RWPE1 (cell line): ENCODE results near the gene PTPRN2.

Source experiments
- CTCF ChIA-PET: fragments of 350-600 bp; sonication (Branson Sonifier 250); formaldehyde crosslinking; extraction: SDS; loops from one replicate; lab custom pipeline; 2021; lab: Yijun Ruan, JAX
- POLR2A ChIA-PET: fragments of 400-600 bp; formaldehyde crosslinking; extraction: SDS; loops from one replicate; lab custom pipeline; 2020; ENCODE audit warnings: antibody characterized with exemption; ENCODE audit not compliant: low non-redundant PET; lab: Yijun Ruan, JAX
- DNase-seq: peaks from one replicate; pipeline ENCODE4 v3.0.0; 2012; ENCODE audit warnings: low spot score
- H3K27ac ChIP-seq: fragments of 450-650 bp; 2 replicates; pipeline ENCODE4 v1.5.1; 2017
- CTCF ChIP-seq: fragments of 450-650 bp; conservative IDR thresholded peaks from 2 replicates; pipeline ENCODE4 v1.5.1; 2017; ENCODE audit warnings: low read depth, mild to moderate bottlenecking

Gene PTPRN2

GRCh38 chr7:157568770-157569584 is 1018.6 kb downstream of the PTPRN2 start:
- H3K27ac ChIP-seq, result no peak overlapping the region
- POLR2A ChIA-PET, result no interaction called here
- DNase-seq, result no peak
- CTCF ChIA-PET, result no interaction called here
- TF ChIP-seq CTCF, result no peak

GRCh38 chr7:157568106-157568769 is 1019.4 kb downstream of the PTPRN2 start:
- no peak for DNase-seq
- POLR2A ChIA-PET, result no interaction called here
- no peak for TF ChIP-seq CTCF
- no peak overlapping the region for H3K27ac ChIP-seq
- CTCF ChIA-PET, result no interaction called here

DNA sequence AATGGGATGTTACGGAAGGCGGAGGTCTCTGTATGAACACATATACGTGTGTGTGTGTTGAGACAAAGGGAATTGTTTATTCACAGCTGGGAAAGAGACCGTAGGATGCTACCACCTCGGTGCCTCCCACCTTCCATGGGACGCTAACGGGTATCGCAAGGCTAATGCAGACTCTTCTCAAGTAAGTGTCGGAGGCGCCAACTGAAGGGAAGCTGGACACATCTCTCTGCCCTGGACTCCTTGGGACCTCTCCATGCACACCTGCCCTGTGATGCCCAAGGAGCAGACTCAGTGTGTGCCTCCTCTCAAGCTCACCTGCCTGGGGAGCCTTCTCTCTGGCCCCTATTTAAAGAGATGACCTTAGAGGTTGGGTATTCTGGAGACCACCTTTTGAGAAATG is 1020.0 kb downstream of the PTPRN2 start:
- POLR2A ChIA-PET, result no interaction called here
- H3K27ac ChIP-seq, result no peak overlapping the region
- CTCF ChIA-PET, result no interaction called here
- no peak for DNase-seq
- TF ChIP-seq CTCF, result no peak

DNA sequence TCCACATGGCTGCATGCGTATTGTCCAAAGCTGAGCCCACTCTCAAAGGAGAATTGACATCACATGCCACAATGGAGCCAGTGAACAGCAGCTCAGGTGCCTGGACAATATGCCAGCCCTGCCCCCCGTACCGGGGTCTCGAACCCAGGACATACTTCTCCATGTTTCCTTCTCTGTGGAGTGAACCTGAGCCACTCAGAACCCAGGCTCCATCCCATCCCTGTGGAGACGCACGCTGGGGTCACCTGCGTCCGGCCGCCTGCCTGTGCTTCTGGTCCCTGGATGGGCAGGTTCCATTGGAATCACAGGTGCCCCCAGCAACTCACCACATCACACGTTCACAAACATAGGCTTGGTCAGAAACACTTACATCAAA is 1021.0 kb downstream of the PTPRN2 start:
- no peak overlapping the region for H3K27ac ChIP-seq
- no peak for TF ChIP-seq CTCF
- DNase-seq, result no peak
- ChIA-PET CTCF (no interaction called here), POLR2A (no interaction called here)

DNA sequence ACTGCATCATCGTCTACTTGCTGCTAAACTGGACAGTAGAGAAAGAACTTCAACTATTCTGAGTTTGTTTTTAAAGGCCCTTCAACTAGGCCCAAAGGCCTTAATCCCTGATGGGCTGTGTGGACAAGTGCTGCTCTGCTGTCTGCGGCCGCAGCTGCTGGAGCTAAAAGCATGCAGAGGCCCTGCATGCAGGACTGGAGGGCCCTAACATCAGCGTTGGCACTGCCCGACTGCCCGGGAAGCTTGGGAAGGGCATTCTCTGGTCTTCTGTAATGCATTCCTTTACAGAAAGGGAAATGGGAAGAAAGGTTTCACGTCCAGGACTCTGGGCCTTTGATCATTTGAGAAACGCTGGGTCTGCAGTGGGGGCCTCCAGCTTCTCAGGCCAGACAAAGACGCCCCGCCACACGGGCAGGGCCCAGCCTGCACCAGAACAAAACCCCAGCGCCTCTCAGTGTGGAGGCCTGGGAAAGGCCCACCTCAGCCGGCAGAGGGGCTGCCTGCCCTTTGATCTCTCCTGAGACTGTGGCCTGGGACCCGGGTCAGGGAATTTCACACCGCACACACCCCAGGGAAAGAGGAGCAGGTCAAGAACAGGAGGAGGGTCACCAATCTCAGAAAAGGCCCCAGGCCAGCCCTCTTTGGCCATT is 1021.5 kb downstream of the PTPRN2 start:
- POLR2A ChIA-PET, result no interaction called here

More for the DNA sequence above, 1021.5 kb downstream of the PTPRN2 start:
- no peak for DNase-seq
- TF ChIP-seq CTCF, result no peak
- CTCF ChIA-PET, result no interaction called here
- no peak overlapping the region for H3K27ac ChIP-seq
